Measurements from ENCODE around the gene TNFRSF11A.

The TNFRSF11A gene

GRCh38 chr18:62420513-62421209 lies 95.6 kb downstream of the TNFRSF11A start:
- DNase-seq = peak; percentile 70

DNA sequence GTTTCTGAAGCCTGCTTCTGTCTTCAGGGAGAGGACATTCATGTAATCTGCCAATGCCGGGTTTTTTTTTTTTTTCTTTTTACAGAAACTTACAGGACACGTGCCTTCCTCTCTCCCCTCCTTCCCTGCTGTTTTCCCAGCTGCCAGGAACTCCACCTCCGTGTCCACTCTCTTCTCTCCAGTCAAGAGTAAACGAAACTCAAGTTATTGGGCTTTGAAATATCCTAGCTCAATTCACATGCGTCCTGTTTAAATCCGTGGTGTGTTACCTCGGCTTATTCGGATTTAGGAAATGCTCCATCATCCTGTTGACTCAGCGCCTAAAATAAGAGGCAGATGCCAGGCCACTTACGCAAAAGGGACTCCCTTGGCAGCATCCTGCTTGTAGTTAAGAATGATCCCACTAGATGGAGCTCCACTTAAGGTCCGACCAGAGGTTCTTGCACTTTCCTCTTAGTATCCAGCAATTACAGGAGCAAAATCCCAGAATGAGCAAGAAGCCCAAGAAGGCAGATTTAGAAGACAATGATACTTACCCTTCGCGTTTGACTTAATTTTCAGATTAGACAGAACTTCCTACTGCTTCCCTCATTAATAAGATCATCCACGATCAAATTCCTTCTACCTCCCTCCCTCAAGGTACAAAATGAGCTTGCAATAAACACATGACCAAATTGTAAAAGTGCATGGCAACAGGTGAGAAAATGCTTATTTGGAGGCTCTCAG lies 100.5 kb downstream of the TNFRSF11A start:
- peak; percentile 48 for DNase-seq

DNA sequence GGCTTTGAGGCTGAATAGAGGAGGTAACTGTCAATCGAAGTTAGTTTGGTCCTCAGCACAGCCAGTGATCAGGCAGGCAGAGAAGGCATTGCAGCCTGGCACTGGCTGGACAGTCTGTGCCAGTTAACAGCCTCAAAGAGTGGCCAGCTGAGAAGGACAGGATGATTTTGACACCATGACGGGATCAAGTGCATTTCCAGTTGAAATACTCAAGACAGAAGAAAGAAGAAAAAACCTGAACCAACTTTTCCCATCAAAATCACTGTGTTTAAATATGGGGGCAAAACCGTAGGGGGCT lies 101.0 kb downstream of the TNFRSF11A start:
- DNase-seq = no peak

GRCh38 chr18:62432176-62432575 lies 107.1 kb downstream of the TNFRSF11A start:
- no peak for DNase-seq

DNA sequence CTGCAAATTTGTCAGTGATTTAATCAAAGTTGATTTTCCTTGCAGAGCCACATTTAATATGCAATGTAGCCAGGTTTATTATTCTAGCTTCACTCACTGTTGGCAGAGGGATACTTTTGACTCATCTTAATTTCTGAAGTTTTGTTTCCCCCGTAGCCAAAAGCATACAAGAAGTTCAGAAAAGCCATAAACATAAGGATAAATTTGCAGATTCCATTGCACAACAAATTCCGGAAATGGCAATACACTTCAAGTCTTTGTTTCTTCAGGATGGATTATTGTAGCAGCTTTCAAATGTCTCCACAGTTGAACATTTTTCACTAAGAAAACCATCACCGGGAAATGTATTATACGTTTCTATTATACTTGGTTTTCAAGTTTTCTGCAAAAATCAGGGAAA lies 109.7 kb downstream of the TNFRSF11A start:
- DNase-seq = no peak

DNA sequence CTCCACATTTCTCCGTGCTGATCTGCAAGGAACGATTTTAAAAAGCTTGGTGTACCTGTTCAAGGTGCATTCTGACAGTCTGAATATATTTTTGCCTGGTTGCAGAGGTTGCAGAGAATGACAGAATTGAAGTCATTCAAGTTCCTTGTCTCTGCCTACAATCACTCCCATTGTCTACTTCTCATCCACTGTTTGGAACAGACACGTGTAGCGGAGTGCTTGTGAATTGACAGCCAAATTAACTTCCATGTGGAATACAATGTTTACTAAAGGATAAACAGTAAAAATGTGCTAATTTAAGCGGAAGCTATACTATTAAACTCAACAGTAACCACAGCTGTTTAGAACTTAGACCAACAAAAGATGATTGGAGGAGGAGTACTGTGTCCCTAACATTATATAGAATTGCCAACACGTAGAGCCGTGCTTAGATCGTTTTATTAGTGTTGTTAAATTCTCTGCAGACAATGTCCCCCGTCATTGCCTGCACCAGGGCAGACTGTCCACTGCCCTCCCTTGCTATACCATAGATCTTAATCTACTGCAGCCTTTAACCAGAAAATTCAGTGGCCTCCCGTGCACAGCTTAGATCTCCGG lies 110.4 kb downstream of the TNFRSF11A start:
- no peak for DNase-seq

GRCh38 chr18:62436636-62437234 lies 111.6 kb downstream of the TNFRSF11A start:
- no peak for DNase-seq

GRCh38 chr18:62437235-62438017 lies 112.3 kb downstream of the TNFRSF11A start:
- DNase-seq = no peak

GRCh38 chr18:62438018-62438329 lies 112.9 kb downstream of the TNFRSF11A start:
- DNase-seq = no peak

DNA sequence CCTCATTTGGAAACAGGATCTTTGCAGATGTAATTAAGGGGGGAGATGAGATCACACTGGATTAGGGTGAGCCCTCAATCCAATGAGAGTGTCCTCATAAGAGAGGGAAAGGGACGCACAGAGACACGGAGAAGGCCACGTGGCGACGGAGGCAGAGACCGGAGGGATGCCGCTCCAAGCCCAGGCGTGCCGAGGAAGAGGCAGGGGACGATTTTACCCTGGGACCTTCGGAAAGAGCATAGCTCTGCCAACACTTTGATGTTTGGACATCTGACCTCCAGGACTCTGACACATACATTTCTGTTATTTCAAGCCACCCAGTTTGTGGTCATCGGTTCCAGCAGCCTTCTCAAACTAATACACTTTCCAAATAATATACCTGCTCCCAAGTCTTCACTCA lies 113.3 kb downstream of the TNFRSF11A start:
- DNase-seq = no peak

- no peak for DNase-seq
Observed at GRCh38 chr18:62438866-62439265, 113.8 kb downstream of the TNFRSF11A start.
